Heart left ventricle (tissue), 16 donors: ENCODE measurements around the gene TNNI3. TPM values are rescaled to one million over a fixed set of nuclear protein-coding genes. Genes with fewer than 3 reads are reported as not detected.
A peak's percentile ranks its signal among the peaks of the same experiment; 100 is the strongest.
"Not testable (repeated sequence)": the region's sequence is repeated elsewhere in the genome, so short reads cannot be mapped to it uniquely, and the experiment has no call there.

Source experiments
- ATAC-seq, 4 donors: fragments of 200-7000 bp; cut with Tn5 transposase; one replicate each; pipeline ENCODE4 v1.9.1; 2020 to 2022; ENCODE audit warnings: moderate library complexity in 4 of 4, mild to moderate bottlenecking in 3 of 4, moderate number of reproducible peaks in 1 of 4
- DNase-seq, 5 donors: peaks; one replicate each; pipeline ENCODE4 v3.0.0-alpha.2; 2020
- H3K27ac ChIP-seq, 12 donors: fragments of 200-600 bp; sonication (generic) in 4 of 12; one replicate each; pipeline versions ENCODE4 v1.5.0 to v1.8.0; 2016 to 2022; ENCODE audit warnings: mild to moderate bottlenecking in 2 of 12
- H3K27me3 ChIP-seq, 9 donors: fragments of 200-600 bp; sonication (generic) in 2 of 9; one replicate each; pipeline versions ENCODE4 v1.5.1 to v1.8.0; 2016 to 2022; ENCODE audit warnings: mild to moderate bottlenecking in 3 of 9
- H3K36me3 ChIP-seq, 9 donors: fragments of 200-600 bp; sonication (generic) in 2 of 9; one replicate each; pipeline versions ENCODE4 v1.5.0 to v1.8.0; 2018 to 2022; ENCODE audit warnings: mild to moderate bottlenecking in 2 of 9
- H3K4me1 ChIP-seq, 12 donors: fragments of 200-600 bp; sonication (generic) in 4 of 12; one replicate each; pipeline versions ENCODE4 v1.5.0 to v1.8.0; 2016 to 2022; ENCODE audit warnings: mild to moderate bottlenecking in 3 of 12
- H3K4me3 ChIP-seq, 12 donors: fragments of 200-600 bp; sonication (generic) in 4 of 12; one replicate each; pipeline versions ENCODE4 v1.5.0 to v1.8.0; 2017 to 2022; ENCODE audit warnings: mild to moderate bottlenecking in 9 of 12, moderate library complexity in 4 of 12
- H3K9me3 ChIP-seq, 12 donors: fragments of 200-600 bp; sonication (generic) in 4 of 12; one replicate each; pipeline versions ENCODE4 v1.5.0 to v1.8.0; 2016 to 2022; ENCODE audit warnings: mild to moderate bottlenecking in 1 of 12
- POLR2A ChIP-seq, 2 donors: fragments of 450-650 bp; IDR thresholded peaks; one replicate each; pipeline ENCODE4 v1.6.1; 2017; ENCODE audit warnings: antibody characterized with exemption in 2 of 2, mild to moderate bottlenecking in 2 of 2, moderate library complexity in 2 of 2
- WGBS, 4 donors: extraction: QIAGEN DNeasy Blood & Tissue Kit in 2 of 4; methylation state at CpG; one replicate each; pipeline versions ENCODE4 v1.1.5 to v1.1.7; 2013 to 2018; 5-methylcytosine and 5-hydroxymethylcytosine counted together
- intact Hi-C, 10 donors: fragments of 100-400 bp; cut with DNase I; formaldehyde crosslinking; loops; one replicate each; pipeline versions ENCODE4 v1.11.1 to v1.14.2; 2022
- polyA plus RNA-seq, 2 donors: library from polyadenylated mRNA; stranded (reverse); fragments of 200-250 nt; gene quantifications; one replicate each; pipeline ENCODE4 v1.2.3, GENCODE V29; 2013
- total RNA-seq, 9 donors: library from RNA; depleted of rRNA in 2 of 9; stranded (reverse); fragments of >200 nt in 2 of 9; fragmentation: NEBNext Ultra II Directional in 3 of 9; extraction: Animal tissue kit (Norgen Biotek cat#: 25700) in 3 of 9; gene quantifications; one replicate each; pipeline versions ENCODE4 v1.1.0 to v1.2.4, GENCODE V29; 2016 to 2023
- TF ChIP-seq, protein P1 (sequence below), 12 donors: fragments of 200-600 bp; sonication (generic) in 4 of 12; IDR thresholded peaks; one replicate each; pipeline versions ENCODE4 v1.5.0 to v1.8.0; 2018 to 2022; ENCODE audit warnings: antibody characterized with exemption in 12 of 12, mild to moderate bottlenecking in 5 of 12
- donor health status: ischemic (EF 13 %, LVEDD 7.1; RV severe dilation, severe dysfunction).
- donor health status: healthy with polysubstance abuse.
- donor health status: DM: no; HTN: yes; CAD: no.
- donor health status: DM: no; HTN: no; CAD: no.
- donor health status: ischemic (EF 25% LVEDD 6.9; RV normal size, moderate dysfunction).
- donor health status: ischemic (EF 25% LVEDD 5.7; RV mildly dilated, moderate dysfunction).
- donor health status: healthy.
- donor health status: DM: yes; HTN: yes; CAD: no.
- donor health status: ischemic (EF 35%, LVEDD 5.7; RV mildly dilated, moderate dysfunction).
- donor health status: nonischemic (EF 11% LVEDD 7.7; RV severe dilation, severe dysfunction).
- donor health status: DM: yes; HTN: yes; CAD: no.
- donor health status: PGD.
- donor health status: ischemic (EF 29% LVEDD 5.4; RV normal size, mild dysfunction).
- donor health status: nonischemic (EF 23%, LVEDD 6.1; RV moderate dilation, normal function).

Gene TNNI3
- total and polyA plus RNA-seq, 11 donors, result 1,912 to 34,502 (median 9,662) TPM

DNA sequence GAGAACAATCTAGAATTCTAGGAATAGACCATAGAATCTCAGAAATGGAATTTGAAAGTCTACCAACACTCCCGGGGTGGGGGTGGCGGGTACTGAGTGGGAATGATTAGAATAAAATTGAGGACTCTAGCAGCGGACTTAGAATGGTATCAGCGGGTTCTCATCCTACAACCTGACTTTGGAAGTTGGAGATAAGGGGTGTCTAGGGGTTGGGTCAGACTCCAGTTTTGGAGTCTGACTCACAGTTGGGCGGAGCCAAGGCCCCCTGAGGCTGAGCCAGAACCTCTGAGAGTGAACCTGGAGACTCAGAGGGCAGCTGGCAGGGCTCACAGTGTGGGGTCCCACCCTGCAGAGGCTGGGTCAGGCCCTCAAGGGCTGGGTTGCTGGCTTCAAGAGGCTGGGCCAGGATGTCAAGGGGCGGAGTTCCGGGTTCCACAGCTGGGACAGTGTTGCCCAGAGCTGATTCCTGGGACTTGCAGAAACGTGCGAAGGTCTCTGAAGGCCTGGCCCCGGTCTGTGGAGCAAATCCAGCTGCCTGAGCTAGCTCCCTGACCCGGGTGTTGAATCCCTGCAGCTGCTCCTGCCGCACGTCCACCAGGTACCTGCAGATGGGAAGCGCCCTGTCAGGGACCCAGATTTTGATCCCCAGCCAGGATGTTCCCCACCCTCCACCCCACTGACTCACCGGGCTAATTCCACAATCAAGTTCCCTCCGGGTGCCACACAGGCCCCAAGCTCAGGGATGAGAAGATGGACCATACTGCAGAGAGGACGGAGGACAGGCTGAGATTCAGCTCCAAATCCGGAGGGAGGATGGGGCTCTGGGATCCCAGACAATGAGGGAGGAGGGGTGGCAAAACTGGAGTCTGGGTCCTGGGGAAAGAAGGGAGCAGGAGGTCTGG is 1.6 kb upstream of the TNNI3 start:
- DNase-seq, result peak; percentile 84 to 95 (median 88)
- H3K9me3 ChIP-seq, result no peaks in the 10 kb centered on the region
- H3K27me3 ChIP-seq, result peaks cover 0 to 50% (median 14%) of the 10 kb centered on the region in 9 donors
- peak; percentile 65 to 77 (median 76) for ATAC-seq
- WGBS, 4 donors, result 18 to 30% (median 26%) methylated on average over 11 to 18 of the region's 18 CpGs
- H3K27ac ChIP-seq, result peak overlapping the region; percentile 53 to 100 (median 94)
- peaks cover 0 to 46% (median 11%) of the 10 kb centered on the region in 12 donors for H3K4me1 ChIP-seq
- intact Hi-C loops, result loop anchor here in 1 of 10 donors (5.0 kb wide), 1 partner anchor 42 kb away; the partner anchor contains the start of gene PPP1R12C
- peak overlapping the region in 11 of 12 donors; percentile 12 to 83 (median 53) for H3K4me3 ChIP-seq
- TF ChIP-seq POLR2A (IDR thresholded peaks at IDR 0.05), result peak; percentile 20 to 41
- TF ChIP-seq, protein P1, sequence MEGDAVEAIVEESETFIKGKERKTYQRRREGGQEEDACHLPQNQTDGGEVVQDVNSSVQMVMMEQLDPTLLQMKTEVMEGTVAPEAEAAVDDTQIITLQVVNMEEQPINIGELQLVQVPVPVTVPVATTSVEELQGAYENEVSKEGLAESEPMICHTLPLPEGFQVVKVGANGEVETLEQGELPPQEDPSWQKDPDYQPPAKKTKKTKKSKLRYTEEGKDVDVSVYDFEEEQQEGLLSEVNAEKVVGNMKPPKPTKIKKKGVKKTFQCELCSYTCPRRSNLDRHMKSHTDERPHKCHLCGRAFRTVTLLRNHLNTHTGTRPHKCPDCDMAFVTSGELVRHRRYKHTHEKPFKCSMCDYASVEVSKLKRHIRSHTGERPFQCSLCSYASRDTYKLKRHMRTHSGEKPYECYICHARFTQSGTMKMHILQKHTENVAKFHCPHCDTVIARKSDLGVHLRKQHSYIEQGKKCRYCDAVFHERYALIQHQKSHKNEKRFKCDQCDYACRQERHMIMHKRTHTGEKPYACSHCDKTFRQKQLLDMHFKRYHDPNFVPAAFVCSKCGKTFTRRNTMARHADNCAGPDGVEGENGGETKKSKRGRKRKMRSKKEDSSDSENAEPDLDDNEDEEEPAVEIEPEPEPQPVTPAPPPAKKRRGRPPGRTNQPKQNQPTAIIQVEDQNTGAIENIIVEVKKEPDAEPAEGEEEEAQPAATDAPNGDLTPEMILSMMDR (IDR thresholded peaks at IDR 0.05), result no peak
- H3K36me3 ChIP-seq, result peaks cover 0 to 22% (median 6%) of the 10 kb centered on the region in 9 donors

DNA sequence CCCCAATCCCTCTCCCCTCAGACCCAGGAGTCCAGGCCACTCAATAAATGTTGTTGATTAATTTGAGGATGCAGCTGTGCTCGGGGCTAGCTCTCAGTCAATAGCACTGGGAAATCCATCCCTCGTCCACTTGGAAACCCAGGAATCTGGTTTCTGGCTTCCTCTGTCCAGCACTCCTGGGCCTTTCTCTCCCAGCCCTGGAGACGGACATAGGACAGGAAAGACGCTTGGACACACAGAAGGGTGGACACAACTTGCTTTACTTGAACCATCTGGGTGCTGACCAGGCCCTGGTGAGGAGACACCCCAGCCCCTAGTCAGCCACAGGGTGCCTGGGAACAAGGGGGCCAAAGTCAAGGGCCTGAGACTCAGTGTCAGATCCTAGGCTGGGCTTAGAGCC is 891 bp upstream of the TNNI3 start:
- Histone ChIP-seq H3K27me3 (peaks cover 0 to 46% (median 13%) of the 10 kb centered on the region in 9 donors), H3K4me3 (peak overlapping the region in 7 of 12 donors; percentile 8 to 83 (median 22)), H3K27ac (peak overlapping the region; percentile 53 to 100 (median 94)), H3K9me3 (no peaks in the 10 kb centered on the region), H3K4me1 (peaks cover 0 to 50% (median 11%) of the 10 kb centered on the region in 12 donors), H3K36me3 (peaks cover 0 to 24% (median 6%) of the 10 kb centered on the region in 9 donors)
- peak in 1 of 5 donors; percentile 15 for DNase-seq
- intact Hi-C loops, result loop anchor here in 1 of 10 donors (5.0 kb wide), 1 partner anchor 41 kb away; the partner anchor contains the start of gene PPP1R12C
- TF ChIP-seq, protein P1 (IDR thresholded peaks at IDR 0.05), result no peak
- no peak for TF ChIP-seq POLR2A (IDR thresholded peaks at IDR 0.05)
- peak in 2 of 4 donors; percentile 0 to 2 for ATAC-seq
- WGBS, 4 donors, result 20 to 42% (median 28%) methylated on average over 4 of the region's 4 CpGs

DNA sequence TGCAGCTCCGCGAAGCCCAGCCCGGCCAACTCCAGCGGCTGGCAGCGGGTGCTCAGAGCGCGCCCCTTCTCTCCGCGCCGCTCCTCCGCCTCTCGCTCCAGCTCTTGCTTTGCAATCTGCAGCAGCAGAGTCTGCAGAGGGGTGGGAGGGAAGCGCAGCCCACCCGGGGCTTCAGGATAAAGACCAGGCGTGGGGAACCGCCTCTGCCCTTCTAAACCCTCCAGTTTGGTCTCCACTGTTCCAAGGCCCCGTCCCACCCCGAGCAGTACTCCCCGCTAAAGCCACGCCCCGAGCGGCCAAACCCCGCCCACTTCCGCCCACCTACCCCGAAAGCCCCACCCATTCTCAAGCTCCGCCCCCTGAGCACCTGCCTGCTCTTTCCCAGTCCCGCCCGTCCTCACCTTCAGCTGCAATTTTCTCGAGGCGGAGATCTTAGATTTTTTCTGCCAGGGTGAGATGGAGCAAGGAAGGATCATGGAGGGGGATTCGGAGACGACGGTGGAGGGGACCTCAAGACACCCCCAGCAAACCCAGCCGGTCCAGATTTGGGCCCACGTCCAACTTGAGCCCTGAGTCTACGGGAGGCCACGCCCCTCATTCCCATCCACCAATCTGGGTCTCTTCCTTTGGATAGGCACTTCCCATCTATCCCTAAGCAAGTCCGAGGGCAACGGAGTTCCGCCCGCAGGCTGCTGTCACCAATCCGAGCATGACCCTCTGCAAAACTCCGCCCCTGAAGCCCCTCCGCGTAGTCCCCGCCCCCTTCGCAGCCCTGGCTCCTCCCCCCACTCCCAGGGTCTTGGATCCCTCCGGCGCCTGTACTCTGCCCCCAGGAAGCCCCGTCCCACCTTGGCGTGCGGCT is 1.1 kb downstream of the TNNI3 start:
- Histone ChIP-seq H3K27me3 (peaks cover 0 to 31% (median 8%) of the 10 kb centered on the region in 9 donors), H3K36me3 (peaks cover 0 to 36% (median 18%) of the 10 kb centered on the region in 9 donors), H3K4me3 (peak overlapping the region; percentile 47 to 92 (median 66)), H3K4me1 (peaks cover 0 to 66% (median 13%) of the 10 kb centered on the region in 12 donors), H3K27ac (peak overlapping the region; percentile 71 to 100 (median 94)), H3K9me3 (peaks cover 0 to 8% (median 0%) of the 10 kb centered on the region in 12 donors)
- intact Hi-C loops, result loop anchor here in 1 of 10 donors (5.0 kb wide), 1 partner anchor 39 kb away; the partner anchor contains the start of gene PPP1R12C
- WGBS, 4 donors, result 4 to 10% (median 4%) methylated on average over 34 to 52 of the region's 52 CpGs
- TF ChIP-seq, protein P1 (IDR thresholded peaks at IDR 0.05), result no peak
- peak in 1 of 2 donors; percentile 10 for TF ChIP-seq POLR2A (IDR thresholded peaks at IDR 0.05)
- peak; percentile 70 to 91 (median 81) for DNase-seq
- peak; percentile 33 to 69 (median 56) for ATAC-seq

DNA sequence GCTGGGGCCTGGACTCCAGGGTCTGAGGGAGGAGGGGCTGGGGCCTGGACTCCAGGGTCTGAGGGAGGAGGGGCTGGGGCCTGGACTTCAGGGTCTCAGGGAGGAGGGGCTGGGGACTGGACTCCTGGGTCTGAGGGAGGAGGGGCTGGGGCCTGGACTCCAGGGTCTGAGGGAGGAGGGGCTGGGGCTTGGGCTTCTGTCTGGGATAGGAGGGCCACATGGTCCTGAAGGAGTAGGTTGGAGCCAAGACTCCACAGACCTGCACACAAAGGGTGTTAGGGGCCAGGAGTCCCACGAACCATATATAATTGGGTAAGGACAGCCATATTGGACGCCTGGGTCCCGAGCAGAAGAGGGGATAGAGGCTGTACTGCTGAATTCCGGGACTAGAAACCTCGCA is 1.7 kb downstream of the TNNI3 start:
- Histone ChIP-seq H3K4me3 (peak overlapping the region; percentile 47 to 92 (median 66)), H3K27me3 (peaks cover 0 to 25% (median 8%) of the 10 kb centered on the region in 9 donors), H3K27ac (peak overlapping the region in 8 of 12 donors; percentile 34 to 100 (median 96)), H3K36me3 (peaks cover 0 to 43% (median 22%) of the 10 kb centered on the region in 9 donors), H3K4me1 (peaks cover 0 to 66% (median 12%) of the 10 kb centered on the region in 12 donors)
- 0 to 7% (median 4%) methylated on average over 4 to 5 of the region's 5 CpGs for WGBS, 4 donors
- ATAC-seq, H3K9me3 ChIP-seq, DNase-seq: not testable (repeated sequence)
- intact Hi-C loops, result loop anchor here in 1 of 10 donors (5.0 kb wide), 1 partner anchor 38 kb away; the partner anchor contains the start of gene PPP1R12C
